DMS79 treated with DMSO at 0.1 percent for 48 hours (cell line): ENCODE data around the gene TTC22.
A peak's percentile ranks its signal among the peaks of the same experiment; 100 is the strongest.

ENCODE experiments used
- DNase-seq: peaks from one replicate; lab custom pipeline; 2025; lab: John Stamatoyannopoulos, UW

TTC22 gene

GRCh38 chr1:54800899-54801759 is at the start of gene TTC22:
Gene TTC22, minus strand, starts transcription at chr1:54801323. Its CDS starts 160 bp downstream, at chr1:54801163.
- peak; percentile 90 for DNase-seq

GRCh38 chr1:54850737-54851136 is 49.6 kb upstream of the TTC22 start:
- DNase-seq: no peak

- no peak for DNase-seq
Measured at GRCh38 chr1:54850069-54850730, 49.1 kb upstream of the TTC22 start.

- DNase-seq: no peak
Measured at GRCh38 chr1:54849219-54850068, 48.3 kb upstream of the TTC22 start.

GRCh38 chr1:54848134-54848948 is 47.2 kb upstream of the TTC22 start:
- DNase-seq: no peak

- no peak for DNase-seq
Measured at GRCh38 chr1:54846716-54847284, 45.7 kb upstream of the TTC22 start.

GRCh38 chr1:54846301-54846700 is 45.2 kb upstream of the TTC22 start:
- no peak for DNase-seq

- no peak for DNase-seq
Measured at GRCh38 chr1:54845772-54846171, 44.6 kb upstream of the TTC22 start.

GRCh38 chr1:54844564-54844963 is 43.4 kb upstream of the TTC22 start:
- DNase-seq: no peak

- DNase-seq: no peak
Measured at GRCh38 chr1:54843449-54843848, 42.3 kb upstream of the TTC22 start.

- no peak for DNase-seq
Measured at GRCh38 chr1:54842963-54843362, 41.8 kb upstream of the TTC22 start.

GRCh38 chr1:54842206-54842915 is 41.2 kb upstream of the TTC22 start:
- DNase-seq: no peak

- DNase-seq: no peak
Measured at GRCh38 chr1:54839824-54840223, 38.7 kb upstream of the TTC22 start.

GRCh38 chr1:54838565-54839180 is 37.5 kb upstream of the TTC22 start:
- DNase-seq: no peak

- DNase-seq: no peak
Measured at GRCh38 chr1:54837002-54837853, 36.1 kb upstream of the TTC22 start.

- no peak for DNase-seq
Measured at GRCh38 chr1:54836594-54836993, 35.5 kb upstream of the TTC22 start.

GRCh38 chr1:54835970-54836369 is 34.8 kb upstream of the TTC22 start:
- DNase-seq: no peak

- no peak for DNase-seq
Measured at GRCh38 chr1:54835131-54835898, 34.2 kb upstream of the TTC22 start.
